Measurements from ENCODE around the gene SLC36A1. TPM values are rescaled to one million over a fixed set of nuclear protein-coding genes. Genes with fewer than 3 reads are reported as not detected.

Gene SLC36A1
- total RNA-seq, 4 donors from 2014 or later = 35.2 to 91.3 (median 69.8) TPM

GRCh38 chr5:151531581-151531980 lies 84.2 kb downstream of the SLC36A1 start:
- TF ChIP-seq EP300 (IDR thresholded peaks at IDR 0.05; ENCODE audit: low read depth) = no peak
- TF ChIP-seq CTCF (IDR thresholded peaks at IDR 0.05) = no peak
- TF ChIP-seq POLR2A (IDR thresholded peaks at IDR 0.05) = no peak
- TF ChIP-seq POLR2AphosphoS5 (IDR thresholded peaks at IDR 0.05) = no peak
- H3K4me3 ChIP-seq = no peak overlapping the region
- no peaks in the 10 kb centered on the region for H3K27me3 ChIP-seq
- no peak for DNase-seq
- WGBS, 2 donors (ENCODE audit: low coverage in 1 of 2) = 96% methylated on average over 30 of the region's 30 CpGs; no CpG with 5 or more reads in 1 of the 2 donors
- no peaks in the 10 kb centered on the region for H3K4me1 ChIP-seq
- in situ Hi-C loops (cut with MboI; ENCODE audit: low pct_ligation_motif_present in 1 of 4, low pct_unique_long_range_greater_than_20kb in 1 of 4, low sequenced_read_pairs in 3 of 4) (no loop called here), intact Hi-C loops (cut with DNase I; ENCODE audit: low total_unique reads) (no loop called here)
- no peaks in the 10 kb centered on the region for H3K36me3 ChIP-seq
- no peaks in the 10 kb centered on the region for H3K9me3 ChIP-seq
- no peak overlapping the region for H3K27ac ChIP-seq

DNA sequence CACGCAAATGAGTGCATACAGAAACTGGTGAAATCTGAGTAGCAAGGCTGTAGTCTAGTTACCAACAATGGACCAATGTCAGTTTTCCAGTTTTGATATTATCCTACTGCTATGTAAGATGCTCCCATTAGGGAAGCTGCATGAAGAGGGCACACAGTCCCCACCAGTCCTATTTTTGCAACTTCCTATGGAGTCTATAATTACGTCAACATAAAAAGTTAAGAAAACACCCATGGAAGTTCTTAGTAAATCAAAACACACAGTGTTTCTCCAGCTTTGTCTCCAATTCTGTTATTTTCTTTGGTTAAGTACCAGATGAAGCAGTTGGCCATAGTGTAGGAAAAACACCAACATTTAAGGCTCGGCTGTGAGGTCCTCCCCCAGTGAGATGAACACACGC lies 85.0 kb downstream of the SLC36A1 start:
- Histone ChIP-seq H3K27me3 (no peaks in the 10 kb centered on the region), H3K4me1 (no peaks in the 10 kb centered on the region), H3K36me3 (no peaks in the 10 kb centered on the region), H3K9me3 (no peaks in the 10 kb centered on the region), H3K4me3 (no peak overlapping the region), H3K27ac (no peak overlapping the region)
- TF ChIP-seq EP300 (IDR thresholded peaks at IDR 0.05; ENCODE audit: low read depth) = no peak
- no peak for TF ChIP-seq POLR2A (IDR thresholded peaks at IDR 0.05)
- no peak for TF ChIP-seq CTCF (IDR thresholded peaks at IDR 0.05)
- no peak for TF ChIP-seq POLR2AphosphoS5 (IDR thresholded peaks at IDR 0.05)
- in situ Hi-C loops (cut with MboI; ENCODE audit: low pct_ligation_motif_present in 1 of 4, low pct_unique_long_range_greater_than_20kb in 1 of 4, low sequenced_read_pairs in 3 of 4) = no loop called here
- WGBS, 2 donors (ENCODE audit: low coverage in 1 of 2) = 87 to 91% methylated on average over 4 of the region's 4 CpGs
- DNase-seq = no peak
- intact Hi-C loops (cut with DNase I; ENCODE audit: low total_unique reads) = no loop called here

DNA sequence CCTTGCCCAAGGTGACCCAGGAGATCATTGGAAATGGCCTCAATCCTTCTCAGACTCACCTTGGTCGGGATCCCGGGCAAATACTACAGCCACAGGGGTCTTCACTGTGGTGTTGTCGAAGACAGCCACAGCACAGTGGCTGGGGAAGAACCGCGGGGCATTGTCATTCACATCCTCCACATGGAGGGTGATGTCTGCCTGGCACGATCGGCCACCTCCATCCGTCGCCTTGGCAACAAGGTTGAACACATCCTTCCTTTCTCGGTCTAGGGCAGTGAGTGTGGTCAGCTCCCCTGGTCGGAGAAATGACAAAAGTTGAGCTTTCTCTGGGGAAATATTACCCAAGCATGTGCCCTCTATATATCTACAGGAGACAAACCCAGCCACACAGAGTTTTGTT lies 86.9 kb downstream of the SLC36A1 start:
- in situ Hi-C loops (cut with MboI; ENCODE audit: low pct_ligation_motif_present in 1 of 4, low pct_unique_long_range_greater_than_20kb in 1 of 4, low sequenced_read_pairs in 3 of 4) (no loop called here), intact Hi-C loops (cut with DNase I; ENCODE audit: low total_unique reads) (no loop called here)
- H3K9me3 ChIP-seq = no peaks in the 10 kb centered on the region
- whole genome bisulfite sequencing, 2 donors (ENCODE audit: low coverage in 1 of 2) = 80 to 84% methylated on average over 1 to 10 of the region's 11 CpGs
- H3K4me3 ChIP-seq = no peak overlapping the region
- TF ChIP-seq POLR2A (IDR thresholded peaks at IDR 0.05) = no peak
- TF ChIP-seq CTCF (IDR thresholded peaks at IDR 0.05) = no peak
- TF ChIP-seq POLR2AphosphoS5 (IDR thresholded peaks at IDR 0.05) = no peak
- no peak for TF ChIP-seq EP300 (IDR thresholded peaks at IDR 0.05; ENCODE audit: low read depth)
- no peaks in the 10 kb centered on the region for H3K36me3 ChIP-seq
- no peak overlapping the region for H3K27ac ChIP-seq
- no peaks in the 10 kb centered on the region for H3K27me3 ChIP-seq
- DNase-seq = no peak
- no peaks in the 10 kb centered on the region for H3K4me1 ChIP-seq

DNA sequence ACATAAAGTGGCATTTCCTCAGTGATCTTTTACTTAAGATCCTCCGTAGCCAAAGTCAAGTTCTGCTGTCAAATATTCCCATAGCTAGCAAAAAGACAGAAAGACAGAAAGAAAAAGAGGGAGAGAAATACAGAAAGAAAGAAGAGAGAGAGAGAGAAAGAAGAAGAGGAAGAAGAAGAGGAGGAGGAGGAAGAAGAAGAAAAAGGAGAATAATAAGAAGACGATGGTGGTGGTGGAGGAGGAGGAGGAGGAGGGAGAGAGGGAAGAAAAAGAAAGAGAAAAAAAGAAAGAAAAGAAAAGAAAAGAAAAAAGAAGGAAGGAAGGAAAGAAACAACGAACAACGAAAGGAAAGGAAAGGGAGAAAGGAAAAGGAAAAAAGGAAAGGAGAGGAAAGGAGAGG lies 89.6 kb downstream of the SLC36A1 start:
- TF ChIP-seq EP300 (IDR thresholded peaks at IDR 0.05; ENCODE audit: low read depth) (no peak), CTCF (IDR thresholded peaks at IDR 0.05) (no peak), POLR2AphosphoS5 (IDR thresholded peaks at IDR 0.05) (no peak), POLR2A (IDR thresholded peaks at IDR 0.05) (no peak)
- in situ Hi-C loops (cut with MboI; ENCODE audit: low pct_ligation_motif_present in 1 of 4, low pct_unique_long_range_greater_than_20kb in 1 of 4, low sequenced_read_pairs in 3 of 4) = no loop called here
- H3K27me3 ChIP-seq = no peaks in the 10 kb centered on the region
- no peak for DNase-seq
- intact Hi-C loops (cut with DNase I; ENCODE audit: low total_unique reads) = no loop called here
- H3K4me1 ChIP-seq = no peaks in the 10 kb centered on the region
- H3K36me3 ChIP-seq = no peaks in the 10 kb centered on the region
- H3K9me3 ChIP-seq = no peaks in the 10 kb centered on the region
- WGBS, 2 donors (ENCODE audit: low coverage in 1 of 2) = 82 to 89% methylated on average over 4 of the region's 4 CpGs
- no peak overlapping the region for H3K27ac ChIP-seq
- no peak overlapping the region for H3K4me3 ChIP-seq
